Upper lobe of left lung (tissue), 6 donors: ENCODE results near the gene TMEM178B. TPM values are rescaled to one million over a fixed set of nuclear protein-coding genes. Genes with fewer than 3 reads are reported as not detected.

Experiments used
- ATAC-seq, 2 donors: fragments of 200-7000 bp; cut with Tn5 transposase; one replicate each; pipeline ENCODE4 v1.9.1; 2022; ENCODE audit warnings: mild to moderate bottlenecking in 2 of 2, moderate library complexity in 2 of 2; ENCODE audit not compliant: low FRiP score in 2 of 2
- DNase-seq, 2 donors: peaks; one replicate each; pipeline ENCODE4 v3.0.0-alpha.2; 2019 to 2020
- H3K27ac ChIP-seq, 4 donors: fragments of 200-600 bp; sonication (generic); one replicate each; pipeline ENCODE4 v1.5.1; 2016 to 2019
- H3K27me3 ChIP-seq, 4 donors: fragments of 200-600 bp; sonication (generic); one replicate each; pipeline ENCODE4 v1.5.1; 2017 to 2019
- H3K36me3 ChIP-seq, 4 donors: fragments of 200-600 bp; sonication (generic); one replicate each; pipeline ENCODE4 v1.5.1; 2016 to 2019
- H3K4me1 ChIP-seq, 4 donors: fragments of 200-600 bp; sonication (generic); one replicate each; pipeline ENCODE4 v1.5.1; 2018 to 2019
- H3K4me3 ChIP-seq, 4 donors: fragments of 200-600 bp; sonication (generic); one replicate each; pipeline ENCODE4 v1.5.1; 2017 to 2019; ENCODE audit warnings: mild to moderate bottlenecking in 2 of 4, moderate library complexity in 1 of 4
- H3K9me3 ChIP-seq, 4 donors: fragments of 200-600 bp; sonication (generic); one replicate each; pipeline ENCODE4 v1.5.1; 2018 to 2019
- CTCF ChIP-seq, 6 experiments: fragments of 450-650 bp in 4 of 6; fragments of 200-600 bp in 2 of 6; sonication (generic) in 2 of 6; IDR thresholded peaks; one replicate each; pipeline ENCODE4 v1.5.1; 2016 to 2019; ENCODE audit warnings: antibody characterized with exemption in 6 of 6
- EP300 ChIP-seq, 4 donors: sonication (generic); formaldehyde crosslinking; IDR thresholded peaks; one replicate each; pipeline ENCODE4 v1.5.1; 2017; ENCODE audit warnings: antibody characterized with exemption in 4 of 4, control low read depth in 2 of 4
- POLR2A ChIP-seq, 4 donors: fragments of 450-650 bp; IDR thresholded peaks; one replicate each; pipeline ENCODE4 v1.5.1; 2016 to 2017; ENCODE audit warnings: antibody characterized with exemption in 4 of 4, mild to moderate bottlenecking in 2 of 4
- POLR2AphosphoS5 ChIP-seq, 2 donors: sonication (generic); formaldehyde crosslinking; IDR thresholded peaks; one replicate each; pipeline ENCODE4 v1.5.1; 2017; ENCODE audit warnings: antibody characterized with exemption in 2 of 2
- WGBS, 2 donors: methylation state at CpG; one replicate each; pipeline ENCODE4 v1.1.5; 2017 to 2018; 5-methylcytosine and 5-hydroxymethylcytosine counted together
- small RNA-seq, 4 donors: library from RNA; depleted of rRNA; stranded (forward); fragments of <200 nt; gene quantifications; one replicate each; pipeline ENCODE3, GENCODE V24; 2016
- total RNA-seq, 6 donors: library from RNA; depleted of rRNA in 4 of 6; stranded (reverse); fragments of >200 nt in 4 of 6; gene quantifications; one replicate each; pipeline versions ENCODE4 v1.1.0 to v1.2.1, GENCODE V29; 2016 to 2021
- donor health status: DM: no; HTN: no; CAD: no; lungs with moderate emphysema.
- donor health status: DM: no; HTN: yes; CAD: no; lungs with severe emphysema.

TMEM178B gene
- total RNA-seq, 6 donors from 2014 or later, result under 0.01 to 1.4 (median 0.32) TPM

- TF ChIP-seq POLR2A (IDR thresholded peaks at IDR 0.05), result no peak
- TF ChIP-seq CTCF (IDR thresholded peaks at IDR 0.05), result no peak
- TF ChIP-seq POLR2AphosphoS5 (IDR thresholded peaks at IDR 0.05), result no peak
- no peak for TF ChIP-seq EP300 (IDR thresholded peaks at IDR 0.05)
- ATAC-seq (no peak), DNase-seq (no peak)
- H3K27me3 ChIP-seq, result no peaks in the 10 kb centered on the region
- H3K27ac ChIP-seq, result no peak overlapping the region
- WGBS, 2 donors, result 97% methylated on average over 3 of the region's 3 CpGs
- no peaks in the 10 kb centered on the region for H3K4me1 ChIP-seq
- no peaks in the 10 kb centered on the region for H3K36me3 ChIP-seq
- H3K4me3 ChIP-seq, result no peak overlapping the region
- H3K9me3 ChIP-seq, result no peaks in the 10 kb centered on the region
Observed at GRCh38 chr7:141528399-141528798, 454.5 kb downstream of the TMEM178B start.

Small RNAs within 50 kb of the gene (small RNA-seq; reads per million reads assigned to genes)
- 0 reads per million in 4 donors for gene AC006362.1
- 0 reads per million in 4 donors for gene RNU4-74P

Other genes with a start within 250 kb of the TMEM178B start
- 100 to 1,000 TPM in 1 of 6 donors, 10 to 100 TPM in 5; 31.1 to 106 (median 46.0) TPM for gene BRAF, start 149.1 kb upstream of the TMEM178B start, total RNA-seq
- 10 to 100 TPM in 5 of 6 donors, under 1 TPM in 1; under 0.01 to 32.7 (median 18.1) TPM for gene MRPS33, start 59.1 kb upstream of the TMEM178B start, total RNA-seq